K562 (cell line): Measurements from ENCODE around the gene PRKAR1A. TPM values are rescaled to one million over a fixed set of nuclear protein-coding genes. Genes with fewer than 3 reads are reported as not detected.

Experiments used
- ATAC-seq: fragments of 200-7000 bp; cut with Tn5 transposase; 3 replicates; pipeline ENCODE4 v1.9.1; 2020; ENCODE audit warnings: moderate library complexity
- BruUV-seq: library from RNA; stranded (reverse); fragments of 400-500 nt; replicated peaks from 2 replicates; lab custom pipeline; 2021; lab: Mats Ljungman, UMichigan
- CTCF ChIA-PET: fragments of 300-600 bp; formaldehyde crosslinking; extraction: SDS; loops from one replicate; lab custom pipeline; 2021; ENCODE audit warnings: low intra/inter-chr PET ratio; lab: Yijun Ruan, JAX
- POLR2A ChIA-PET: fragments of 300-600, 350-650 bp; sonication (Branson Sonifier 250); formaldehyde crosslinking; extraction: SDS; loops from one replicate; lab custom pipeline; 2021; ENCODE audit warnings: antibody characterized with exemption, inconsistent platforms; lab: Yijun Ruan, JAX
- DNase-seq, 4 experiments: peaks; one replicate each; pipeline versions ENCODE4 v3.0.0 to v3.0.0-alpha.2; 2011 to 2018; ENCODE audit warnings: low spot score in 3 of 4, mixed read lengths in 3 of 4; ENCODE audit errors: extremely low read depth in 1 of 4
- FAIRE-seq: peaks from 2 replicates; lab custom pipeline; 2011; peaks lifted over from hg19 to GRCh38; lab: Jason Lieb, UNC
- H2AFZ ChIP-seq: 2 replicates; pipeline ENCODE4 v1.6.0; 2011; ENCODE audit warnings: low read depth, low read length, control low read depth, inconsistent platforms
- H3K27ac ChIP-seq: fragments of 200-600 bp; 3 replicates; pipeline ENCODE4 v1.8.0; 2011; ENCODE audit warnings: low read depth, mild to moderate bottlenecking, control low read depth, inconsistent platforms, low read length, moderate library complexity, mixed read lengths; ENCODE audit errors: extremely low read depth
- H3K27me3 ChIP-seq, 2 experiments: fragments of 300-600 bp in 1 of 2; 2 replicates in 1 of 2; 3 replicates in 1 of 2; pipeline versions ENCODE4 v1.6.0 to v1.8.0; 2011; ENCODE audit warnings: inconsistent platforms in 2 of 2, low read length in 2 of 2, mild to moderate bottlenecking in 1 of 2, mixed read lengths in 1 of 2, moderate library complexity in 1 of 2; ENCODE audit not compliant: control insufficient read depth in 2 of 2, insufficient read depth in 2 of 2
- H3K36me3 ChIP-seq: fragments of 300-600 bp; 3 replicates; pipeline ENCODE4 v1.8.0; 2011; ENCODE audit warnings: mild to moderate bottlenecking, low read length, inconsistent platforms; ENCODE audit not compliant: control insufficient read depth, insufficient read depth
- H3K4me1 ChIP-seq, 2 experiments: fragments of 200-600 bp in 1 of 2; replicated peaks in 1 of 2; 2 replicates in 1 of 2; 3 replicates in 1 of 2; pipeline versions ENCODE4 v1.5.1 to v1.8.0; 2011; ENCODE audit warnings: inconsistent platforms in 2 of 2, low read length in 2 of 2, mild to moderate bottlenecking in 1 of 2, mixed read lengths in 1 of 2, moderate library complexity in 1 of 2; ENCODE audit not compliant: control insufficient read depth in 2 of 2, insufficient read depth in 2 of 2
- H3K4me2 ChIP-seq: 2 replicates; pipeline ENCODE4 v1.6.1; 2011; ENCODE audit warnings: low read length, control low read depth, inconsistent platforms, mixed read lengths; ENCODE audit not compliant: insufficient read depth
- H3K4me3 ChIP-seq: fragments of 200-600 bp; sonication (generic), shearing (Covaris generic); 2 replicates; pipeline ENCODE4 v1.5.1; 2016; ENCODE audit warnings: control low read depth, inconsistent platforms
- H3K79me2 ChIP-seq: fragments of 200-600 bp; 3 replicates; pipeline ENCODE4 v1.8.0; 2011; ENCODE audit warnings: low read length, inconsistent platforms; ENCODE audit not compliant: control insufficient read depth, insufficient read depth
- H3K9ac ChIP-seq, 2 experiments: 2 replicates each; pipeline versions ENCODE4 v1.6.0 to v1.6.1; 2011; ENCODE audit warnings: low read depth in 2 of 2, low read length in 2 of 2, control low read depth in 1 of 2, inconsistent platforms in 1 of 2, mild to moderate bottlenecking in 1 of 2, mixed read lengths in 1 of 2; ENCODE audit not compliant: insufficient read depth in 1 of 2
- H3K9me1 ChIP-seq: one replicate; pipeline ENCODE4 v1.6.0; 2011; ENCODE audit warnings: inconsistent platforms, mild to moderate bottlenecking, low read length, moderate library complexity; ENCODE audit not compliant: control insufficient read depth, insufficient read depth
- H3K9me3 ChIP-seq: replicated peaks from 2 replicates; pipeline ENCODE4 v1.5.1; 2011; ENCODE audit warnings: low read depth, low read length, inconsistent platforms; ENCODE audit not compliant: control insufficient read depth, insufficient read depth
- H4K20me1 ChIP-seq: replicated peaks from 2 replicates; pipeline ENCODE4 v1.6.1; 2011; ENCODE audit warnings: low read length, inconsistent platforms, mixed read lengths; ENCODE audit not compliant: control insufficient read depth, insufficient read depth
- ELF4 ChIP-seq: fragments of 450-650 bp; formaldehyde crosslinking; IDR thresholded peaks from 2 replicates; pipeline ENCODE4 v1.4.0; 2022; ENCODE audit warnings: missing genetic modification characterization
- MECOM ChIP-seq: fragments of 250-450 bp; sonication (Bioruptor Pico); IDR thresholded peaks from 2 replicates; pipeline ENCODE4 v1.8.0; 2022; ENCODE audit warnings: inconsistent platforms
- SMARCE1 ChIP-seq: fragments of 450-650 bp; IDR thresholded peaks from 2 replicates; pipeline ENCODE4 v1.7.1; 2016; ENCODE audit warnings: mild to moderate bottlenecking
- ZBTB11 ChIP-seq, 3 experiments: fragments of 200-800 bp in 1 of 3; fragments of 250-450 bp in 1 of 3; fragments of 450-650 bp in 1 of 3; sonication (Bioruptor Pico) in 1 of 3; sonication (Bioruptor generic) in 1 of 3; formaldehyde crosslinking in 1 of 3; IDR thresholded peaks; 2 replicates each; pipeline versions ENCODE4 v1.6.1 to v1.8.0; 2016 to 2022; ENCODE audit warnings: mild to moderate bottlenecking in 2 of 3, missing genetic modification characterization in 2 of 3, missing compliant biosample characterization in 1 of 3, moderate library complexity in 1 of 3
- ZNF436 ChIP-seq: fragments of 250-450, 450-650 bp; sonication (Bioruptor Pico); formaldehyde crosslinking; IDR thresholded peaks from 2 replicates; pipeline ENCODE4 v1.7.0; 2020; ENCODE audit warnings: mild to moderate bottlenecking
- ZNF561 ChIP-seq: fragments of 450-650 bp; formaldehyde crosslinking; conservative IDR thresholded peaks from 2 replicates; pipeline ENCODE4 v1.4.0; 2020; ENCODE audit warnings: mild to moderate bottlenecking, moderate library complexity
- ZNF609 ChIP-seq: sonication (generic); formaldehyde crosslinking; IDR thresholded peaks from 2 replicates; pipeline ENCODE4 v1.8.1; 2023; ENCODE audit warnings: missing genetic modification reagents, mild to moderate bottlenecking, borderline replicate concordance
- WGBS: fragments of 100-300 bp; shearing (Covaris generic); methylation state at CpG from one replicate; pipeline ENCODE4 v1.1.6; 2016; ENCODE audit warnings: low coverage, mixed read lengths; ENCODE audit not compliant: insufficient coverage; ENCODE audit errors: missing lambda C conversion rate; 5-methylcytosine and 5-hydroxymethylcytosine counted together
- in situ Hi-C: fragments of 300-500 bp; cut with MboI; formaldehyde crosslinking; loops from 4 replicates; pipeline ENCODE4 v1.15.0; 2018; ENCODE audit warnings: inconsistent platforms, mixed read lengths
- intact Hi-C: fragments of 100-400 bp; cut with micrococcal nuclease; formaldehyde crosslinking; loops from 2 replicates; pipeline ENCODE4 v1.14.2; 2022
- polyA plus RNA-seq, 8 experiments: library from polyadenylated mRNA; depleted of rRNA in 4 of 8; stranded (reverse) in 5 of 8; unstranded in 3 of 8; fragments of >200 nt; fragmentation: Nextera tagmentation in 2 of 8; fragmentation: Illumina TruSeq in 1 of 8; extraction: Ambion mirVana in 2 of 8; extraction: Trizol in 1 of 8; gene quantifications; 2 replicates each; pipeline versions ENCODE4 v1.2.1 to v1.2.3, GENCODE V29; 2011 to 2014; ENCODE audit warnings: inconsistent platforms in 1 of 8, missing spikeins in 1 of 8
- total RNA-seq, 7 experiments: library from RNA; depleted of rRNA in 6 of 7; stranded (reverse); fragments of >200 nt in 6 of 7; fragmentation: Illumina TruSeq in 2 of 7; extraction: Trizol in 2 of 7; gene quantifications; 2 replicates each; pipeline versions ENCODE4 v1.2.1 to v1.2.3, GENCODE V29; 2011 to 2021; ENCODE audit warnings: low replicate concordance in 1 of 7

PRKAR1A gene
- total and polyA plus RNA-seq, 9 of the 15 experiments (the other 6 are each of a cell fraction or from before 2014, with no cell fraction given): 15.0 to 95.6 (median 67.5) TPM

GRCh38 chr17:68540981-68541380, 28.8 kb downstream of the PRKAR1A start:
- DNase-seq (no peak), ATAC-seq (no peak), FAIRE-seq (no peak)
- ChIA-PET CTCF (no interaction called here), POLR2A (interaction anchor here (0.6 kb wide), 1 partner anchor 1641 kb away, joined by 3 read pairs; no protein-coding TSS in a partner anchor)
- in situ Hi-C loops (no loop called here), intact Hi-C loops (no loop called here)
- no peak overlapping the region for H2AFZ ChIP-seq
- TF ChIP-seq ZNF561: no peak
- no peak for TF ChIP-seq ZNF436
- TF ChIP-seq ELF4 (CRISPR knock-in tag): no peak
- TF ChIP-seq MECOM: no peak
- no peak for TF ChIP-seq SMARCE1
- TF ChIP-seq ZNF609 (CRISPR knock-in tag): no peak
- no peak for TF ChIP-seq ZBTB11 (CRISPR knock-in tag; IDR thresholded peaks at IDR 0.05)
- H3K27me3 ChIP-seq: peaks cover 7 to 20% of the 10 kb centered on the region in 2 experiments
- H4K20me1 ChIP-seq: peaks cover 3% of the 10 kb centered on the region; the same call in 1 of the 2 replicates
- no peaks in the 10 kb centered on the region for H3K9me3 ChIP-seq
- H3K4me1 ChIP-seq: no peaks in the 10 kb centered on the region
- no TSS peak for BruUV-seq
- no peak overlapping the region for H3K4me2 ChIP-seq
- H3K9me1 ChIP-seq: no peaks in the 10 kb centered on the region
- 0 out of 3 replicates have a peak, but pooled peaks cover 2% of the 10 kb centered on the region for H3K36me3 ChIP-seq
- 26% methylated on average over 5 of the region's 8 CpGs for WGBS
- no peak overlapping the region for H3K9ac ChIP-seq
- H3K79me2 ChIP-seq: no peaks in the 10 kb centered on the region
- no peak overlapping the region for H3K4me3 ChIP-seq
- H3K27ac ChIP-seq: no peak overlapping the region
